ENCODE data around the gene CTSW.

GRCh38 chr11:65853246-65853979 lies 26.2 kb upstream of the CTSW start:
- no peak for TF ChIP-seq EP300 (IDR thresholded peaks at IDR 0.05)
- no peak for TF ChIP-seq CTCF (IDR thresholded peaks at IDR 0.05)
